ENCODE data around the gene FGF9.

- TF ChIP-seq CTCF (IDR thresholded peaks at IDR 0.05; ENCODE audit: low read depth, low read length): no peak
- no peak for TF ChIP-seq POLR2A (IDR thresholded peaks at IDR 0.05; ENCODE audit: extremely low read depth, insufficient read length)
- TF ChIP-seq MAX (IDR thresholded peaks at IDR 0.05; ENCODE audit: low read depth, low read length): no peak
- no peak for TF ChIP-seq MYC (IDR thresholded peaks at IDR 0.05; ENCODE audit: low read depth, low read length)
These were observed 9.6 kb upstream of the FGF9 start for GRCh38 chr13:21661097-21661909.

All from NB4 (cell line).